Measurements from ENCODE around the gene MRPL48. TPM values are rescaled to one million over a fixed set of nuclear protein-coding genes. Genes with fewer than 3 reads are reported as not detected.

MRPL48 gene
- total and polyA plus RNA-seq, 2 of the 8 experiments (the other 6 are each of a cell fraction or from before 2014, with no cell fraction given) = 34.9 to 59.9 TPM

DNA sequence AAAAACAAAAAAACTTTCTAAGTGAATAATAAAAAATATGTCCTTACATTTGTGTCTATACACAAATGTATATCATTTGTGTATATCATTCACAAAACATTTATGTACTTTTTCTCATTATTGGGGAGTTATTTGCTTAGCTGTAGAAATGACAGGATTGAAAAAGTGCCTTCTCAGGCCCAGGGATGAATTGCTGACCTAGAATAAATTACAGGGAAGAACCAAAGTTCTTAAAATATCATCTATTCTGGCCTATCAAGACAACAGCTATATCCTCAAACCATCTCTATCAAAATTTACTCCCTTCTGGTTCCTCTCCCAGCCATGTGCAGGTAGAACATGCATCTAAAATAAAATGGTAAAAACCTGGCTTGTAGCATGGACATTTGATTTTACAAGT lies 24.9 kb upstream of the MRPL48 start:
- Histone ChIP-seq H3K79me2 (ENCODE audit: control insufficient read depth in 1 of 2, insufficient read depth in 2 of 2, low read length in 2 of 2) (peaks cover 2 to 28% of the 10 kb centered on the region in 2 experiments; a peak in 3 of 4 replicates), H2BK20ac (ENCODE audit: low read length) (no peak overlapping the region), H2BK12ac (ENCODE audit: low read depth, low read length) (no peak overlapping the region), H2BK120ac (replicated peaks; ENCODE audit: low read depth, low read length) (no peak overlapping the region), H3K56ac (replicated peaks; ENCODE audit: insufficient read length, low read depth, low read length) (no peak overlapping the region), H3K4me2 (ENCODE audit: insufficient read depth in 1 of 2, low read depth in 2 of 2, low read length in 2 of 2) (no peak overlapping the region), H3K14ac (ENCODE audit: insufficient read length) (no peak overlapping the region), H3K36me3 (ENCODE audit: control insufficient read depth in 2 of 4, insufficient read depth in 4 of 4, low read length in 3 of 4) (no peaks in the 10 kb centered on the region), H3K4me1 (replicated peaks in 1 of 4; ENCODE audit: control insufficient read depth in 3 of 4, insufficient read depth in 4 of 4, low read length in 3 of 4) (peaks cover 0 to 4% (median 0%) of the 10 kb centered on the region in 4 experiments; a peak in 1 of 7 replicates), H3K79me1 (ENCODE audit: low read depth, low read length) (0 out of 2 replicates have a peak, but pooled peaks cover 2% of the 10 kb centered on the region), H3K9me3 (ENCODE audit: insufficient read depth in 2 of 2, low read depth in 1 of 2, low read length in 1 of 2) (no peaks in the 10 kb centered on the region), H4K20me1 (replicated peaks in 1 of 2; ENCODE audit: control insufficient read depth in 1 of 2, insufficient read depth in 2 of 2, low read length in 2 of 2) (no peaks in the 10 kb centered on the region), H3K4me3 (ENCODE audit: extremely low read depth in 1 of 4, insufficient read depth in 2 of 4, low read depth in 3 of 4, low read length in 4 of 4) (no peak overlapping the region), H2AFZ (ENCODE audit: low read length) (no peak overlapping the region), H3K4ac (replicated peaks; ENCODE audit: insufficient read length, low read depth, low read length) (no peak overlapping the region), H2BK5ac (ENCODE audit: low read depth, low read length) (no peak overlapping the region), H2AK5ac (ENCODE audit: low read depth, low read length) (no peak overlapping the region), H3K9ac (replicated peaks in 1 of 4; ENCODE audit: extremely low read depth in 1 of 4, low read depth in 3 of 4, low read length in 3 of 4) (no peak overlapping the region), H2BK15ac (ENCODE audit: low read length) (no peak overlapping the region), H4K5ac (ENCODE audit: insufficient read length, low read depth, low read length) (no peak overlapping the region), H3K23me2 (ENCODE audit: low read depth, low read length) (peaks cover 3% of the 10 kb centered on the region), H4K8ac (ENCODE audit: extremely low read depth, insufficient read depth, low read length) (no peak overlapping the region), H3K27me3 (replicated peaks in 1 of 4; ENCODE audit: control insufficient read depth in 3 of 4, extremely low read depth in 1 of 4, insufficient read depth in 3 of 4, low read length in 3 of 4) (no peaks in the 10 kb centered on the region), H3K23ac (ENCODE audit: insufficient read length) (no peak overlapping the region), H3K18ac (ENCODE audit: extremely low read depth, low read length) (no peak overlapping the region), H4K91ac (replicated peaks; ENCODE audit: insufficient read length, low read length) (no peak overlapping the region), H3K27ac (ENCODE audit: low read depth, low read length) (no peak overlapping the region)
- no peak for FAIRE-seq
- ChIA-PET POLR2A (ENCODE audit: partially characterized antibody) (interaction anchor here (1.0 to 10.7 kb wide), 4 partner anchors 10 to 25 kb away, joined by 3 to 126 read pairs (median 30); partner anchors contain the start of gene MRPL48), CTCF (ENCODE audit: partially characterized antibody) (interaction anchor here (0.6 to 4.6 kb wide), 6 partner anchors 16 to 426 kb away, joined by 3 to 25 read pairs (median 4); no protein-coding TSS in a partner anchor)
- TF ChIP-seq GABPA (IDR thresholded peaks at IDR 0.05; ENCODE audit: borderline replicate concordance, insufficient read depth, low read length) = no peak
- TF ChIP-seq KDM4A (IDR thresholded peaks at IDR 0.05; ENCODE audit: low read depth, low read length, severe bottlenecking) = no peak
- no peak for TF ChIP-seq POLR2AphosphoS5 (IDR thresholded peaks at IDR 0.05; ENCODE audit: low read depth, low read length)
- no peak for TF ChIP-seq TCF12 (IDR thresholded peaks at IDR 0.05; ENCODE audit: low read depth, low read length)
- no peak for TF ChIP-seq RBBP5 (IDR thresholded peaks at IDR 0.05; ENCODE audit: borderline replicate concordance, low read depth, low read length)
- no peak for TF ChIP-seq MAFK (IDR thresholded peaks at IDR 0.05; ENCODE audit: low read depth, low read length)
- TF ChIP-seq BCL11A (IDR thresholded peaks at IDR 0.05; ENCODE audit: low read depth in 2 of 2, low read length in 2 of 2) = no peak
- no peak for TF ChIP-seq SIX5 (IDR thresholded peaks at IDR 0.05; ENCODE audit: low read depth, low read length)
- TF ChIP-seq RNF2 (IDR thresholded peaks at IDR 0.05; ENCODE audit: borderline replicate concordance, low read depth, low read length, missing control alignments, poor library complexity, severe bottlenecking) = no peak
- no peak for TF ChIP-seq TEAD4 (IDR thresholded peaks at IDR 0.05; ENCODE audit: low read depth, low read length)
- no peak for TF ChIP-seq POU5F1 (IDR thresholded peaks at IDR 0.05; ENCODE audit: low read depth, low read length)
- no peak for TF ChIP-seq ASH2L (IDR thresholded peaks at IDR 0.05; ENCODE audit: low read length)
- no peak for TF ChIP-seq CBX5 (IDR thresholded peaks at IDR 0.05; ENCODE audit: low read depth, low read length)
- no peak for TF ChIP-seq BACH1 (IDR thresholded peaks at IDR 0.05; ENCODE audit: low read length)
- TF ChIP-seq NANOG (IDR thresholded peaks at IDR 0.05; ENCODE audit: insufficient read depth, low read depth, low read length, poor library complexity, severe bottlenecking) = no peak
- no peak for DNase-seq (ENCODE audit: low read depth in 1 of 2, low spot score in 2 of 2)
